ENCODE results near the gene STRN4.
"Not testable (repeated sequence)": the region's sequence is repeated elsewhere in the genome, so short reads cannot be mapped to it uniquely, and the experiment has no call there.

Gene STRN4

GRCh38 chr19:46723471-46723870 lies 22.8 kb downstream of the STRN4 start:
- no peak for DNase-seq

GRCh38 chr19:46723023-46723461 lies 23.2 kb downstream of the STRN4 start:
- DNase-seq, result no peak

- DNase-seq, result no peak
These were observed 23.7 kb downstream of the STRN4 start for GRCh38 chr19:46722421-46723022.

- DNase-seq, result no peak
These were observed 24.3 kb downstream of the STRN4 start for GRCh38 chr19:46722004-46722380.

- DNase-seq, result no peak
These were observed 24.8 kb downstream of the STRN4 start for GRCh38 chr19:46721269-46722003.

GRCh38 chr19:46720503-46721239 lies 25.6 kb downstream of the STRN4 start:
- DNase-seq, result no peak

- no peak for DNase-seq
These were observed 26.4 kb downstream of the STRN4 start for GRCh38 chr19:46719629-46720502.

- DNase-seq, result no peak
These were observed 27.2 kb downstream of the STRN4 start for GRCh38 chr19:46718934-46719622.

- DNase-seq, result peak; percentile 66
These were observed 27.9 kb downstream of the STRN4 start for GRCh38 chr19:46718157-46718933.

GRCh38 chr19:46717716-46718143 lies 28.5 kb downstream of the STRN4 start:
- DNase-seq, result no peak

- DNase-seq, result peak; percentile 80
These were observed 29.1 kb downstream of the STRN4 start, which contains the start of gene PRKD2 for GRCh38 chr19:46717034-46717715. PRKD2 (minus strand) TSS chr19:46717114; CDS start chr19:46716370, 744 bp downstream.

- DNase-seq, result no peak
These were observed 29.6 kb downstream of the STRN4 start for GRCh38 chr19:46716672-46717033.

GRCh38 chr19:46715975-46716671 lies 30.1 kb downstream of the STRN4 start:
- DNase-seq, result no peak

GRCh38 chr19:46715620-46715974 lies 30.7 kb downstream of the STRN4 start:
- DNase-seq, result no peak

- DNase-seq, result peak; percentile 69
These were observed 31.7 kb downstream of the STRN4 start for GRCh38 chr19:46714444-46715106.

GRCh38 chr19:46713781-46714443 lies 32.3 kb downstream of the STRN4 start:
- DNase-seq, result peak; percentile 75

- not testable (repeated sequence) for DNase-seq
These were observed 33.4 kb downstream of the STRN4 start for GRCh38 chr19:46712768-46713338.

GRCh38 chr19:46710687-46711086 lies 35.6 kb downstream of the STRN4 start:
- DNase-seq, result no peak
